Measurements from ENCODE around the gene DRC3.
A peak's percentile ranks its signal among the peaks of the same experiment; 100 is the strongest.

The DRC3 gene

GRCh38 chr17:18035704-18036103 lies 63.0 kb downstream of the DRC3 start:
- no peak overlapping the region for H3K4me3 ChIP-seq (ENCODE audit: low read length)
- TF ChIP-seq CTCF (conservative IDR thresholded peaks at IDR 0.05; ENCODE audit: low read depth, low read length) = no peak
- no peak for DNase-seq (ENCODE audit: low read depth)

- DNase-seq (ENCODE audit: low read depth) = no peak
- no peak for TF ChIP-seq CTCF (conservative IDR thresholded peaks at IDR 0.05; ENCODE audit: low read depth, low read length)
- H3K4me3 ChIP-seq (ENCODE audit: low read length) = no peak overlapping the region
Observed at GRCh38 chr17:18037486-18037885, 64.8 kb downstream of the DRC3 start.

- no peak for DNase-seq (ENCODE audit: low read depth)
- peak overlapping the region; percentile 91 for H3K4me3 ChIP-seq (ENCODE audit: low read length)
- TF ChIP-seq CTCF (conservative IDR thresholded peaks at IDR 0.05; ENCODE audit: low read depth, low read length) = no peak
Observed at GRCh38 chr17:18038149-18038850, 65.6 kb downstream of the DRC3 start.

- TF ChIP-seq CTCF (conservative IDR thresholded peaks at IDR 0.05; ENCODE audit: low read depth, low read length) = no peak
- DNase-seq (ENCODE audit: low read depth) = peak; percentile 96
- H3K4me3 ChIP-seq (ENCODE audit: low read length) = peak within 1 kb of the TSS; percentile 91
Observed at GRCh38 chr17:18038861-18039534, 66.3 kb downstream of the DRC3 start, which contains the start of the genes ATPAF2 and GID4. Gene ATPAF2, minus strand, starts transcription at chr17:18039168. Its CDS starts 155 bp downstream, at chr17:18039013. Gene GID4, plus strand, starts transcription at chr17:18039408. Its CDS starts 57 bp downstream, at chr17:18039465.

- DNase-seq (ENCODE audit: low read depth) = no peak
- TF ChIP-seq CTCF (conservative IDR thresholded peaks at IDR 0.05; ENCODE audit: low read depth, low read length) = no peak
- peak overlapping the region; percentile 91 for H3K4me3 ChIP-seq (ENCODE audit: low read length)
Observed at GRCh38 chr17:18039535-18040260, 67.0 kb downstream of the DRC3 start.

GRCh38 chr17:18040261-18040858 lies 67.7 kb downstream of the DRC3 start:
- H3K4me3 ChIP-seq (ENCODE audit: low read length) = peak overlapping the region; percentile 91

More at GRCh38 chr17:18040261-18040858, 67.7 kb downstream of the DRC3 start:
- DNase-seq (ENCODE audit: low read depth) = no peak
- TF ChIP-seq CTCF (conservative IDR thresholded peaks at IDR 0.05; ENCODE audit: low read depth, low read length) = no peak
